Measurements from ENCODE around the gene FOXN3.
"Not testable (repeated sequence)": the region's sequence is repeated elsewhere in the genome, so short reads cannot be mapped to it uniquely, and the experiment has no call there.

Gene FOXN3

DNA sequence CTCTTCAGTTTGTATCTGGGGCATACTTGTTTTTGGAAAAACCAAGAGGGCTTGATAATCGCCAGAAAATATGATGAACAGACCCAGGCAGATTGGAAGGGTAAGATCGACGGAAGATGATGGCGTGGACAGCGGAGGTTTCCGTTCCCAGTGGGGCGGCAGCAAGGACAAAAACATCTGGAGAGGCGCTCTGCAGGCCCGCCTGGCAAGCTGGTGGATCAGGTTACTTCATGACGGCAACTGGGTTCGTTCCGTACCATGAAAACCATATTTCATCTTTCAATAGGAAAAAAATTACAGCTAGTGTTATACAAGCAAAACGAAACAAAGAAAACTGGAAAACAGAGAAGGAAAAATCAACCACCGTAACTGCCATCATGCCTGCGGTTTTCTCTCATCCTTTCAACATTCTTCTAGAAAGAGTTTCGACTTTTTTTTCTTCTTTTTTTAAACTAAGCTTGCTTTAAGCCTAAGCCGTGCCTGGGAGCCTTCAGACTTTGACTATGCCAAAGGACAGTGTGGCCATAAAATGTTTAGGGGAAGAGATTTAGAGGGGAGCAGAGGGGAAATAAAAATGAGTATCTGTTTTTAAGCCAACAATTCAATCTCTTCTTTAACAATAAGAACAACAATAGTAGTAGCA lies 210.5 kb downstream of the FOXN3 start:
- ChIA-PET CTCF (interaction anchor here (1.4 to 1.7 kb wide), 2 partner anchors 12 to 30 kb away, joined by 4 to 6 read pairs; no protein-coding TSS in a partner anchor), POLR2A (no interaction called here)
- no peak for DNase-seq (ENCODE audit: extremely low spot score)
- TF ChIP-seq, protein P1, sequence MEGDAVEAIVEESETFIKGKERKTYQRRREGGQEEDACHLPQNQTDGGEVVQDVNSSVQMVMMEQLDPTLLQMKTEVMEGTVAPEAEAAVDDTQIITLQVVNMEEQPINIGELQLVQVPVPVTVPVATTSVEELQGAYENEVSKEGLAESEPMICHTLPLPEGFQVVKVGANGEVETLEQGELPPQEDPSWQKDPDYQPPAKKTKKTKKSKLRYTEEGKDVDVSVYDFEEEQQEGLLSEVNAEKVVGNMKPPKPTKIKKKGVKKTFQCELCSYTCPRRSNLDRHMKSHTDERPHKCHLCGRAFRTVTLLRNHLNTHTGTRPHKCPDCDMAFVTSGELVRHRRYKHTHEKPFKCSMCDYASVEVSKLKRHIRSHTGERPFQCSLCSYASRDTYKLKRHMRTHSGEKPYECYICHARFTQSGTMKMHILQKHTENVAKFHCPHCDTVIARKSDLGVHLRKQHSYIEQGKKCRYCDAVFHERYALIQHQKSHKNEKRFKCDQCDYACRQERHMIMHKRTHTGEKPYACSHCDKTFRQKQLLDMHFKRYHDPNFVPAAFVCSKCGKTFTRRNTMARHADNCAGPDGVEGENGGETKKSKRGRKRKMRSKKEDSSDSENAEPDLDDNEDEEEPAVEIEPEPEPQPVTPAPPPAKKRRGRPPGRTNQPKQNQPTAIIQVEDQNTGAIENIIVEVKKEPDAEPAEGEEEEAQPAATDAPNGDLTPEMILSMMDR (IDR thresholded peaks at IDR 0.05; ENCODE audit: control extremely low read depth, extremely low read depth, low read depth, missing control alignments): no peak

DNA sequence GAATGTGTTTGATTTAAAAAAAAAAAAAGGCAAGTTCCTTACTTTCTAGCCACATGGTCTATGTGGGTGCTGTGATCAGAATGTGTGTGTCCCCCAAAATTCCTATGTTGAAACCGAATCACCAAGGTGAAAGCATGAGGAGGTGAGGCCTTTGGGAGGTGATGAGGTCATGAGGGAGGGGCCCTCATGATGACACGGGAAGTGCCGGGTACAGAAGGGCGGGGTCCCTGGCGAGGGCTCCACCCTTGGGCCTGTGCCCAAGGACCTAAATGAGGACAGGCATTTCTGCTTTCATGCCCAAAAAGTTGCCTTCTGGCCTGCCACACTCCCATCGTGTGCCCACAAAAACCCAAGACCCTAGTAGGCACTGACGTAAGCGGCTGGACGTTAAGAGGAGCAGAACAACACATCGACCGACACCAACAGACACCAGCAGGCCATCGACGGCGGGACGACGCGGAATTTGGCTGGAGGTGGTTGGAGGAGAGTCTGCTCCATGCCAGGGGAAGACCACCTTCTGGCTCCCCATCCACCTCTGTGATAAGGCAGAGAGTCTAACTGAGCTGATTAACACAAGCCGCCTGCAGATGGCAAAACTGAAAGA lies 211.8 kb downstream of the FOXN3 start:
- TF ChIP-seq, protein P1 (IDR thresholded peaks at IDR 0.05; ENCODE audit: control extremely low read depth, extremely low read depth, low read depth, missing control alignments): no peak
- CTCF ChIA-PET: no interaction called here
- no peak for DNase-seq (ENCODE audit: extremely low spot score)
- POLR2A ChIA-PET: no interaction called here

DNA sequence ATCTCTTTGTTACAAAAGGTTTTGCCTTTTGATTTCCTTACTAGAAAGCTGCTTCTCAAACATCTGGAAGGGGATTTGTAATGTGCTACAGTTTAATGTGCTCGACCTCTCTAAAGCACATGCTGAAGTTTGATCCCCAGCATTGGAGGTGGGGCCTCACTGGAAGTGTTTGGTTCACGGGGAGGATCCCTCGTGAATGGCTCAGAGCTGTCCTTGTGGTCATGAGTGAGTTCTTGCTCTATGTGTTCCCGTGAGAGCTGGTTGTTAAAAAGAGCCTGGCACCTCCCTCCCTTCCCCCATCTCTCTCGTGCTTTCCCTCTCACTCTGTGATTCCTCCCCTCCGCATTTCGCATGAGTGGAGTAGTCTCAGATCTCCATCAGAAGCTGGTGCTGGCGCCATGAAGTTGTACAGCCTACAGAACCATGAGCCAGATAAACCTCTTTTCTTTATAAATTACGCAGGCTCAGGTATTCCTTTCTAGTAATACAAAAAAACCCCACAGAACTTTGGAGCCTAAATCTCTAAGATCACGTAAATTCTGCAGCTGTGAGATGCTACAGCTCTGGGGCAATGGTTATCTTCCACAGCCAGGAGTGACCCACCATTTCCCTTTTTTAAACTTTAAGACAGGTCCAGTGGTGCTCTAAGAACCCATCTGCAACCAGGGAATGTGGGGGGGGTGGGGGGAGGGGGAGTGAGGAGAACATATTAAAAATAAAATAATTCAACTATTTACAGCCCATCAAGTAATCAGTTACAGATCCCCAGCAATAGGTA lies 214.4 kb downstream of the FOXN3 start:
- CTCF ChIA-PET: interaction anchor here (0.9 kb wide), 1 partner anchor 66 kb away, joined by 4 read pairs; no protein-coding TSS in a partner anchor
- DNase-seq (ENCODE audit: extremely low spot score): no peak
- POLR2A ChIA-PET: no interaction called here
- TF ChIP-seq, protein P1 (IDR thresholded peaks at IDR 0.05; ENCODE audit: control extremely low read depth, extremely low read depth, low read depth, missing control alignments): no peak

DNA sequence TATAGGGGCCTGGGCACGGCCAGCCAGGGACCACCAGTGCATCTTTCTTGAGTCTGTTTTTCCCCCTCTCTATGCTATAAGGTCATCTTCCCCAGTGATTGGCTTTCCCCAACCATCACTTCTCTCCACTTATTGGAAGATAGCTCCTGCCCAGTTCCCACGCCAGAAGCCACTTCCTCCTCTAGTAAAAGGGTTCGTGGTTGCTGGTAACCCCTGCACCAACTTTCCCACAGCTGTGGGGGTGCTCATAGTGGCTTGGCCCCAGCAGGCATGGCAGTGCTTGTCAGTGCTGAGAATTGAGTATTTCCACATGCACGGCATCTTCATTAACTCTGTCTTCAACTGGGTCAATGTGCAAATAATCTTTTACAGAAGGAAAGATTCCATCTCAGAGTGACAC lies 215.4 kb downstream of the FOXN3 start:
- ChIA-PET CTCF (interaction anchor here (1.3 kb wide), 1 partner anchor 15 kb away, joined by 4 read pairs; no protein-coding TSS in a partner anchor), POLR2A (no interaction called here)
- TF ChIP-seq, protein P1 (IDR thresholded peaks at IDR 0.05; ENCODE audit: control extremely low read depth, extremely low read depth, low read depth, missing control alignments): no peak
- DNase-seq (ENCODE audit: extremely low spot score): no peak

DNA sequence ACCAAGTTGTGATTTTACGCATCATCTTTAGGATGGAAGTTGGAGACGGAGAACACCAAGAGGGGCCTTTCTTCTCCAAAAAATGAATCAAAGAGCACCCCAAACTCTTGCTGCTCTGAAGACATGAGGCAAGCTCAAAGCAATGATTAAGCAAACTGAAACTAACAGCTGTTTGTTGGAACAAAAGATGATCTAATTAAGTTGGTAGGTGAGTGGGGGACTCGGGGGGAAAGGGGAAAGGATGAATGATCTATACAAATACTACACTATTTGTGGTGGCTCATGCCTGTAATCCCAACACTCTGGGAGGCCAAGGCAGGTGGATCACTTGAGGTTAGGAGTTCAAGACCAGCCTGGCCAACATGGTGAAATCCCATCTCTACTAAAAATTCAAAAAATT lies 217.7 kb downstream of the FOXN3 start:
- POLR2A ChIA-PET; DNase-seq (ENCODE audit: extremely low spot score): not testable (repeated sequence)
- CTCF ChIA-PET: interaction anchor here (0.9 to 1.5 kb wide), 5 partner anchors 12 to 22 kb away, joined by 3 to 4 read pairs (median 3); no protein-coding TSS in a partner anchor

DNA sequence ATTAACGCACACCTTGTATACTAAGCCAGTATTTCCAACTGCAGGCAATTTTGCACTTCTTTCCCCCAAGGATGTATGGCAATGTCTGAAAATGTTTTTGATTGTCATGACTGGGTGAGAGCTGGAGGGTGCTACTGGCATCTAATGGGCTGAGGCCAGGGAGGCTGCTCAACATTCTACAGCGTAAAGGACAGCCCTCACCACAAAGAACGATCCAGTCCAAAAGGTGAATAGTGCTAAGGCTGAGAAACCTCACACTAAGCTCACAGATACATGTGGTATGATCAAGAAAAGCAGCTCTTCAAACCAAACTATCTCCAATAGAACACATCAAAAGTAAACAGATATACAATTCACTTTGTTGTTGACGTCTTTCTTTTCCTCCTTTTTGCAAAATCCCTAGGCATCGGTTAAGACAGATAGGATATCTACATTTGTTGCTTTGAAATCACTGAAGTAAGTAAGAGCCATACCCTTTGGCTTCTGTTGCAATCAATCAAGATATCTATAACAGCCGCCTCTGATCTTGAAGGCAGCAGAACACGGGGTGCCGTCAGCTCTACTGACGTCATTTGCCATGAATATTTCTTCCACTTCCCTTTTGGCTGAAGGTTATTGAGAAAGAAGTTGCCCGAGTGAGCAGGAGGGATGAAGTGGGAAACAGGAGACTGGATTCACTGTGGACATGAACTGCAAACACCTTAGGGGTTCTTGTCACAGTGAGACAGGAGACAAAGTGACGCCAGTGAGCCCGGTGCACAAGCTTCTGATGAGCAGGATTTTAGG lies 218.3 kb downstream of the FOXN3 start:
- TF ChIP-seq, protein P1 (IDR thresholded peaks at IDR 0.05; ENCODE audit: control extremely low read depth, extremely low read depth, low read depth, missing control alignments): no peak
- POLR2A ChIA-PET: no interaction called here

More for the DNA sequence above, 218.3 kb downstream of the FOXN3 start:
- DNase-seq (ENCODE audit: extremely low spot score): no peak
- CTCF ChIA-PET: interaction anchor here (0.9 to 1.5 kb wide), 4 partner anchors 11 to 22 kb away, joined by 3 to 4 read pairs (median 4); no protein-coding TSS in a partner anchor
